GM18951 (cell line): ENCODE data around the gene LRCH1.

Experiments
- POLR2A ChIP-seq: IDR thresholded peaks from 4 replicates; pipeline ENCODE4 v1.6.1; 2011; ENCODE audit warnings: mild to moderate bottlenecking; ENCODE audit not compliant: insufficient read length, insufficient read depth; ENCODE audit errors: extremely low read depth
- in situ Hi-C: fragments of 300-500 bp; cut with MboI; formaldehyde crosslinking; loops from one replicate; pipeline ENCODE4 v1.12.0; 2022; ENCODE audit warnings: low sequenced_read_pairs, mixed read lengths, inconsistent platforms; ENCODE audit not compliant: unreplicated experiment

The LRCH1 gene

GRCh38 chr13:46543287-46543686 lies 9.7 kb upstream of the LRCH1 start:
- no peak for TF ChIP-seq POLR2A
- in situ Hi-C loops: loop anchor here (10.0 kb wide), 1 partner anchor 172 kb away; no protein-coding TSS in a partner anchor

- in situ Hi-C loops: loop anchor here (10.0 kb wide), 1 partner anchor 171 kb away; no protein-coding TSS in a partner anchor
- TF ChIP-seq POLR2A: no peak
Observed at GRCh38 chr13:46544208-46544607, 8.8 kb upstream of the LRCH1 start.

- TF ChIP-seq POLR2A: no peak
- in situ Hi-C loops: loop anchor here (10.0 kb wide), 1 partner anchor 170 kb away; no protein-coding TSS in a partner anchor
Observed at GRCh38 chr13:46544811-46545210, 8.2 kb upstream of the LRCH1 start.

DNA sequence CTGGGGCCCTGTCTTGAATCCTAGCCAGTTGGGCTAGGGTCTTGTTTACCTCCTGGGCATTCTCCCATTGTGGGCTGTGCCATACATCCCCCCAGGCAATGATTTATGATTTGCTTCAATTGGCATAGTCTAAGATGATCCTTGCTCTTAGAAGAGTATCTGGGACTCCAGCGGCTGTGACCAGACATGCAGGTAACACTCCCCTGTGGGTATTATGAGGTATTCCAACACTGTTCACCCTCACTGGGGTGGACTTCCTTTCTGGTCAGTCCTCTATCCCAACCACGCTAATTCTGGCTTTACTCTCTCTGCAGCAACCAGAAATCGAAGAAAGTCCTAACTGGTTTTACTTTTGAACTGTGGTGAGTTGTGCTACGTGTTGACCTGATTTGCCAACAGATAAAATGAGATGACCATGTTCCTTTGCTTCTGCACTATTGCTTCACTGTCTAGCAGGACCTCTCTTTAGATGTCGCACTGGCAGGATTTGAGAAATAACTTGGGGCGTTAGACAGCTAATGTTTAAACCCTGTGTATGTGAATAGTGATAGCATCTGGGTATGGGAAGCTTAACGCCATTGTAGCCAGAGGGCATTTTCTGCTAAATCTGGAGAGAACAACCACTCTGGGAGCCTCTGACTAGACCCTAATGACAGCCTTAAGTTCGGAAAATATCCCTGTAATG lies 6.7 kb upstream of the LRCH1 start:
- TF ChIP-seq POLR2A: no peak
- in situ Hi-C loops: loop anchor here (10.0 kb wide), 1 partner anchor 169 kb away; no protein-coding TSS in a partner anchor

DNA sequence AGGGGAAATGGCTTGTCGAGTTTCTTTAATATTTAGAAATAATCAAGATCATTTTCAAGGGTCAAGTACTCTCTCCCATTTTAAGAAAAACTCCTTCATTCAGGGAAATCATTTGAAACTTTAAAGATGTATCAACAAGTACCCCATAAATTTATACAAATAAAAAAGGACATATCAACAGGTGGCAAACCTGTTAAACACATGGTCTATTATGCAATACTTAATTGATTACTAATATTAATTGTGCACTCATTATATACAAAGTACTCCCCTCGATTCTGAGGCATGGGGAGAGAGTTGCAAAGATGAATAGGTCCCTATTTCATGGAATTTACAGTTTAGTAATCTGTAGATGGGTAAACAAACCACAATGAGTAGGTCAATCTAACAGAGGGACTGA lies 2.1 kb upstream of the LRCH1 start:
- in situ Hi-C loops: loop anchor here (10.0 kb wide), 1 partner anchor 134 kb away; no protein-coding TSS in a partner anchor
- no peak for TF ChIP-seq POLR2A

- in situ Hi-C loops: loop anchor here (10.0 kb wide), 1 partner anchor 133 kb away; no protein-coding TSS in a partner anchor
- no peak for TF ChIP-seq POLR2A
Observed at GRCh38 chr13:46551410-46552302, 1.3 kb upstream of the LRCH1 start.

DNA sequence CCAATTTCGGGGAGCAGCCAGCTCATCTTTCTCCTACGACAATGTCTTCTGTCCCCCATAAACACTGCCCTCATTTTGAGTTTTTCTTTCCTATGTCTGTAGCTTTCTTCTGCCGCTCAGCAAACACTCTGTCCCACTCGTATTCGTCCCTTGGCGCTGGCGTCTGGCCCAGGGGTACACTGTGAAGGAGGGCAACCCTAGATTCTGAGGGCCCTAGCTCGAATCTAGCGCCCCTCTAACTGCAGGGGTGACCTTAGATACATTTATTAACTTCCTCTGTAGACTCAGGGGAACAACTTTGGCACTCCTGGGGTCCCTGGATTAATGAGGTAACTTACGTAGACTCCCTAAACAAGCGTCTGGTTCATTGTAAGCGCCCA lies 677 bp upstream of the LRCH1 start:
- in situ Hi-C loops: loop anchor here (10.0 kb wide), 1 partner anchor 133 kb away; no protein-coding TSS in a partner anchor
- TF ChIP-seq POLR2A: no peak

DNA sequence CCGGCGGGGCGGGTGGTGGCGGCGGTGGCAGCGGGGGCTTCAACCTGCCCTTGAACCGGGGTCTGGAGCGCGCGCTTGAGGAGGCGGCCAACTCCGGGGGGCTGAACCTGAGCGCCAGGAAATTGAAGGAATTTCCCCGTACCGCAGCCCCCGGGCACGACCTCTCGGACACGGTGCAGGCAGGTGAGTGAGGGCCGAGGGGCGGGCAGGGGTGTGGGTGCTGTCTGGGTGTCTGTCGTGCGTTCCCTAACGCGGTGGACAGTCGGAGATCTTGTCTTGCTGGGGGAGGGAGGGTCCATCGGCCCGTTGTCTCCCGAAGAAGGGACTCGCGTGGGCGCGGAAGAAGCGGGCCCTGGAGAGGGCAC lies 533 bp downstream of the LRCH1 start:
- in situ Hi-C loops: loop anchor here (10.0 kb wide), 1 partner anchor 131 kb away; no protein-coding TSS in a partner anchor
- no peak for TF ChIP-seq POLR2A

DNA sequence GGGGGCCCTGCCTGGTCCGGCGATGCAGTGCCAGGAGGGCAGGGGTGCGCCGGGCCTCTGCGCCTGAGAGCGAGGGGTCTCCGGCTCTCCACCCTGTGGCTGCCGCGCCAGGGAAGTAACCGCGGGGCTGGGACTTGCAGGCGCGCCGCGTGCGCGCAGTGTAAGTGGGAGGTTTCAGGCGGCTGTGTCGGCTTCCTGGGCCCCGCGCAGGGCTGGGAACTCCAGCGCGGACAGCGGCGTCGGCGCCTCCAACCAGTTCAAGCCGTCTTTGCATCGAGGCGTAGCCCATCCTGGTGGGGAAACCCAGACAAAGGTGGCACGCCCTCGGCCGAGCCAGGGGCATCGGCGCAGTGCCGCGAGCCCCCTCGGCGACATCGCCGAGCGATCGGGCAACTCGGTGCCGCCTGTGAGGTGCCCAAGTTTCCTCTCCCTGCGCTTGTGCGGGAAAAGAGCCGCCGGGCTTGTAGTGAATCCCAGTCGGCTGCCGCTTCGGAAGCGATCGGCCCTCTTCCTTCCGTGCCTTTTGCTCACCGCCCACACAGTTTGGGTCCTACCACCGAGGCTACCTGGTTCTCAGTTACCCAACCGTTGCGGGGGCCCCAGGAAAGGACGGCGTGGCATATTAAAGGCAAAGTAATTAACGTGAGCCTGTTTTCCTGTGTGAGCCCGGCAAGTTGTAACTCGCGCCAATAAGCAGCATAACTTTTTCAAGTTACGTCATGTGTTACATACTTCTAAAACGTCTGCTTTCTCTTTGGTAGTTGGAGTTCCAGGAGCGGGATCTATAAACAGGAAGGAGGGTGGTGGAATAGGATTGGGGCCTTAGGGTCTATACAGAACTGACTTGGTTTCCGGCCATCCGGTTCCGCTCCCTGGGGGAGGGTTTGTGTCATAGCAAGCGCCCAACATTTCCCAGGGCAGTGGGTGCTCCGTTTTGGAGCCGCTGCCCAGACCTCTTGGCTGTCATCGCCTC lies 1.2 kb downstream of the LRCH1 start:
- in situ Hi-C loops: loop anchor here (10.0 kb wide), 1 partner anchor 131 kb away; no protein-coding TSS in a partner anchor
- TF ChIP-seq POLR2A: peak; percentile 54

DNA sequence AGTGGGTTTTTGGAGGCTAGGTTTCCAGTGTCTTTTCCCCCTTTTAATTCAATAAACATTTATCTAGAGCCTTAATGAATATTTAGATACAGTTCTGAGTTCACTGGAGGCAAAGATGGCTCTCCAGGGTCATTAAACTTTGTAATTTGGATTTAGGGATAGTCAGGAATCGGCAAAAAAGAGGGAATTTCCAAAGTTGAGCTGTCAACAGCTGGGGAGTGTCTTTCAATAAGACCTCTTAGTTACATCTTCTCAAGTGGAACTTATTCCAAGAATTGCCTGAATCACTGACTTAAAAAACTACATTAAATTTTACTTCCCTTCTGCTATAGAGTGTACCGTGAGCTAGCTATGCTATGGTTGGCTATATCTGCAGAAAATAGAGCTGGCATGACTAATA lies 2.0 kb downstream of the LRCH1 start:
- TF ChIP-seq POLR2A: no peak
- in situ Hi-C loops: loop anchor here (10.0 kb wide), 1 partner anchor 130 kb away; no protein-coding TSS in a partner anchor

DNA sequence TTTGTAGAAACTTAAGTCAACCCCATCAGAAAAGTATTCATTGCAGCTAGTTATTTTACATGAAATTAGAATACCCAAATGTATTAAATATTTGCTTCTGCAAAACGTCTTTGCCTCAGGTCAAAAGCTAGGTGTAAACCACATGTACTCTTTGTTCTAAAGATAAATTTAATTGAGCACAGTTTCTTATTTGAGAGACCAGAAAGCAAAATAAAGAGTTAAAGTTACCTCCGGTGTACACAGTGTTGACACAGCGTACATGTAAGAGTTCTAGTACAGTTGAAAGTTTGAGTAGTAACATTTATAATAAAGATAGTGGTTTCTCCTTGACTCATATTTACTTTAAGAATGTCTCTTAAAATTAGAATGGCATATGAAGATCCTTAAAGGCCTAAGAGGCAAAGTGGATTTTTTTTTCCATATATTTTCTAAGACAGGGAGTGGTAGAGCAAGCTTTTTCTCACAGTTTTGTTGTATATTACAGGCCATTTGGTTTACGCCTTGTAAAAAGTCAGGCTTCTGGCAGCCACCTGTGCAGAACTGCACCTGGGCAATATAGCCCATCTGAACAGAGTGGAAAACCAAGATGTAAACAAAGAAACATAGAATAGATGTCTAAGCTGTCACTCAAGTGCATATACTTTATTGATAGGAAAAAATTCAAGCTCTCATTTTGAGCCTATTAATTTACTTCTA lies 2.9 kb downstream of the LRCH1 start:
- TF ChIP-seq POLR2A: no peak
- in situ Hi-C loops: loop anchor here (10.0 kb wide), 1 partner anchor 129 kb away; no protein-coding TSS in a partner anchor

DNA sequence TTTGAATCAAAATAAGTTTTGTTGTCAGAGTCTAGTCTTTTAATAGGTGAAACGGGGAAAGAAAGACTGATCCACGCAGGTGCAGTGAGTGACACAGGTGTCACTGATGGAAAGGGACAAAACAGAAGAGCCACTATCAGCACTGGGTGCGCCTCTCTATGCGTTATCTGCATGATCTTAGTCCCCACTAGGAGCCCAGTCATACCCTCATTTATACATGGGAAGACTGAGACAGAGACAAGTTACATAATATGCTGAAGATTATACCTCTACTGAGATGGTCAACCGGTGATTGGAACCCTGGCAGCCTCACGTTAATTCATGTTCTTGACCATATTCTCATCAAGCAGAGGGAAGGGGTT lies 3.4 kb downstream of the LRCH1 start:
- no peak for TF ChIP-seq POLR2A
- in situ Hi-C loops: loop anchor here (10.0 kb wide), 1 partner anchor 128 kb away; no protein-coding TSS in a partner anchor

- in situ Hi-C loops: loop anchor here (10.0 kb wide), 1 partner anchor 125 kb away; no protein-coding TSS in a partner anchor
Observed at GRCh38 chr13:46559272-46559805, 6.4 kb downstream of the LRCH1 start.

More at GRCh38 chr13:46559272-46559805, 6.4 kb downstream of the LRCH1 start:
- TF ChIP-seq POLR2A: no peak
